ENCODE results near the gene MAPT.

The MAPT gene

GRCh38 chr17:45942284-45942683, 47.9 kb downstream of the MAPT start:
- Histone ChIP-seq H2BK15ac (ENCODE audit: low read depth, poor library complexity, severe bottlenecking) (no peak overlapping the region), H3K9me3 (ENCODE audit: control insufficient read depth, low read length) (no peaks in the 10 kb centered on the region), H3K4me2 (ENCODE audit: low read length, poor library complexity, severe bottlenecking) (no peak overlapping the region), H3K9ac (ENCODE audit: low read length) (no peak overlapping the region), H3K79me1 (replicated peaks; ENCODE audit: low read length, poor library complexity, severe bottlenecking) (no peaks in the 10 kb centered on the region), H3K18ac (ENCODE audit: low read depth in 1 of 2, low read length in 2 of 2) (peak overlapping the region in 1 of 2 experiments; percentile 56), H3K27me3 (ENCODE audit: control insufficient read depth in 1 of 2, insufficient read depth in 1 of 2, low read length in 2 of 2) (peaks cover 50 to 60% of the 10 kb centered on the region in 2 experiments), H3K4me3 (ENCODE audit: insufficient read depth in 1 of 2, low read depth in 1 of 2, low read length in 2 of 2) (no peak overlapping the region), H3K14ac (ENCODE audit: low read length in 2 of 2) (no peak overlapping the region), H3K36me3 (ENCODE audit: control insufficient read depth in 1 of 2, insufficient read depth in 2 of 2, low read depth in 1 of 2, low read length in 2 of 2) (no peaks in the 10 kb centered on the region), H4K91ac (ENCODE audit: low read length) (peak overlapping the region; percentile 66), H3K23ac (ENCODE audit: low read length in 2 of 2) (no peak overlapping the region), H4K8ac (ENCODE audit: low read length) (no peak overlapping the region), H2BK120ac (ENCODE audit: low read depth, low read length) (no peak overlapping the region), H3K27ac (ENCODE audit: low read length, poor library complexity, severe bottlenecking) (no peak overlapping the region), H2BK5ac (ENCODE audit: low read depth, low read length, poor library complexity, severe bottlenecking) (no peak overlapping the region), H2BK12ac (ENCODE audit: low read length in 2 of 2) (no peak overlapping the region), H2AFZ (ENCODE audit: low read depth, low read length) (no peak overlapping the region), H2AK5ac (ENCODE audit: low read length, severe bottlenecking) (no peak overlapping the region), H3K4me1 (ENCODE audit: control insufficient read depth, insufficient read depth, low read depth, low read length) (peaks cover 3% of the 10 kb centered on the region), H3K4ac (ENCODE audit: low read depth in 1 of 2, low read length in 2 of 2) (no peak overlapping the region)
- WGBS, result 79% methylated on average over 11 of the region's 11 CpGs
- DNase-seq, result no peak

- Histone ChIP-seq H3K27ac (ENCODE audit: low read length, poor library complexity, severe bottlenecking) (no peak overlapping the region), H3K23ac (ENCODE audit: low read length in 2 of 2) (no peak overlapping the region), H4K8ac (ENCODE audit: low read length) (no peak overlapping the region), H2AK5ac (ENCODE audit: low read length, severe bottlenecking) (no peak overlapping the region), H4K91ac (ENCODE audit: low read length) (peak overlapping the region; percentile 29), H3K27me3 (ENCODE audit: control insufficient read depth in 1 of 2, insufficient read depth in 1 of 2, low read length in 2 of 2) (peaks cover 52 to 55% of the 10 kb centered on the region in 2 experiments), H2AFZ (ENCODE audit: low read depth, low read length) (no peak overlapping the region), H3K18ac (ENCODE audit: low read depth in 1 of 2, low read length in 2 of 2) (no peak overlapping the region), H3K4me3 (ENCODE audit: insufficient read depth in 1 of 2, low read depth in 1 of 2, low read length in 2 of 2) (no peak overlapping the region), H2BK120ac (ENCODE audit: low read depth, low read length) (no peak overlapping the region), H3K9me3 (ENCODE audit: control insufficient read depth, low read length) (no peaks in the 10 kb centered on the region), H2BK15ac (ENCODE audit: low read depth, poor library complexity, severe bottlenecking) (peak overlapping the region; percentile 19), H3K14ac (ENCODE audit: low read length in 2 of 2) (no peak overlapping the region), H2BK12ac (ENCODE audit: low read length in 2 of 2) (no peak overlapping the region), H3K9ac (ENCODE audit: low read length) (no peak overlapping the region), H3K79me1 (replicated peaks; ENCODE audit: low read length, poor library complexity, severe bottlenecking) (no peaks in the 10 kb centered on the region), H3K4me1 (ENCODE audit: control insufficient read depth, insufficient read depth, low read depth, low read length) (peaks cover 5% of the 10 kb centered on the region), H3K36me3 (ENCODE audit: control insufficient read depth in 1 of 2, insufficient read depth in 2 of 2, low read depth in 1 of 2, low read length in 2 of 2) (no peaks in the 10 kb centered on the region), H2BK5ac (ENCODE audit: low read depth, low read length, poor library complexity, severe bottlenecking) (no peak overlapping the region), H3K4me2 (ENCODE audit: low read length, poor library complexity, severe bottlenecking) (no peak overlapping the region), H3K4ac (ENCODE audit: low read depth in 1 of 2, low read length in 2 of 2) (no peak overlapping the region)
- DNase-seq, result peak; percentile 14
- WGBS, result 91% methylated on average over 4 of the region's 4 CpGs
These were observed 52.5 kb downstream of the MAPT start for GRCh38 chr17:45946841-45947256.

- Histone ChIP-seq H2AK5ac (ENCODE audit: low read length, severe bottlenecking) (no peak overlapping the region), H3K27me3 (ENCODE audit: control insufficient read depth in 1 of 2, insufficient read depth in 1 of 2, low read length in 2 of 2) (peaks cover 44 to 46% of the 10 kb centered on the region in 2 experiments)
- WGBS, result 62% methylated on average over 2 of the region's 2 CpGs
These were observed 54.1 kb downstream of the MAPT start for GRCh38 chr17:45948498-45948880.

GRCh38 chr17:45948881-45949624, 54.7 kb downstream of the MAPT start:
- H2AK5ac ChIP-seq (ENCODE audit: low read length, severe bottlenecking), result no peak overlapping the region
- no peak overlapping the region for H4K91ac ChIP-seq (ENCODE audit: low read length)
- peak overlapping the region in 1 of 2 experiments; percentile 48 for H3K4me3 ChIP-seq (ENCODE audit: insufficient read depth in 1 of 2, low read depth in 1 of 2, low read length in 2 of 2)
- no peak overlapping the region for H2BK5ac ChIP-seq (ENCODE audit: low read depth, low read length, poor library complexity, severe bottlenecking)
- H3K4me1 ChIP-seq (ENCODE audit: control insufficient read depth, insufficient read depth, low read depth, low read length), result peaks cover 3% of the 10 kb centered on the region
- H3K4me2 ChIP-seq (ENCODE audit: low read length, poor library complexity, severe bottlenecking), result peak overlapping the region; percentile 61
- H2BK12ac ChIP-seq (ENCODE audit: low read length in 2 of 2), result no peak overlapping the region
- H2BK15ac ChIP-seq (ENCODE audit: low read depth, poor library complexity, severe bottlenecking), result peak overlapping the region; percentile 71
- peaks cover 39 to 43% of the 10 kb centered on the region in 2 experiments for H3K27me3 ChIP-seq (ENCODE audit: control insufficient read depth in 1 of 2, insufficient read depth in 1 of 2, low read length in 2 of 2)
- H3K4ac ChIP-seq (ENCODE audit: low read depth in 1 of 2, low read length in 2 of 2), result no peak overlapping the region
- 8% methylated on average over 33 of the region's 34 CpGs for WGBS
- no peaks in the 10 kb centered on the region for H3K36me3 ChIP-seq (ENCODE audit: control insufficient read depth in 1 of 2, insufficient read depth in 2 of 2, low read depth in 1 of 2, low read length in 2 of 2)
- H3K14ac ChIP-seq (ENCODE audit: low read length in 2 of 2), result no peak overlapping the region
- H2BK120ac ChIP-seq (ENCODE audit: low read depth, low read length), result peak overlapping the region; percentile 80
- H2AFZ ChIP-seq (ENCODE audit: low read depth, low read length), result peak overlapping the region; percentile 36
- H3K18ac ChIP-seq (ENCODE audit: low read depth in 1 of 2, low read length in 2 of 2), result peak overlapping the region in 1 of 2 experiments; percentile 81
- H3K27ac ChIP-seq (ENCODE audit: low read length, poor library complexity, severe bottlenecking), result no peak overlapping the region
- H3K9ac ChIP-seq (ENCODE audit: low read length), result peak overlapping the region; percentile 70
- H3K9me3 ChIP-seq (ENCODE audit: control insufficient read depth, low read length), result no peaks in the 10 kb centered on the region
- DNase-seq, result peak; percentile 76
- peak overlapping the region; percentile 62 for H4K8ac ChIP-seq (ENCODE audit: low read length)
- no peak overlapping the region for H3K23ac ChIP-seq (ENCODE audit: low read length in 2 of 2)
- no peaks in the 10 kb centered on the region for H3K79me1 ChIP-seq (replicated peaks; ENCODE audit: low read length, poor library complexity, severe bottlenecking)

More at GRCh38 chr17:45948498-45948880, 54.1 kb downstream of the MAPT start:
- H3K18ac ChIP-seq (ENCODE audit: low read depth in 1 of 2, low read length in 2 of 2), result peak overlapping the region in 1 of 2 experiments; percentile 81
- H3K23ac ChIP-seq (ENCODE audit: low read length in 2 of 2), result no peak overlapping the region
- H3K9me3 ChIP-seq (ENCODE audit: control insufficient read depth, low read length), result no peaks in the 10 kb centered on the region
- H4K8ac ChIP-seq (ENCODE audit: low read length), result peak overlapping the region; percentile 62
- no peak overlapping the region for H3K4me2 ChIP-seq (ENCODE audit: low read length, poor library complexity, severe bottlenecking)
- no peaks in the 10 kb centered on the region for H3K79me1 ChIP-seq (replicated peaks; ENCODE audit: low read length, poor library complexity, severe bottlenecking)
- H3K9ac ChIP-seq (ENCODE audit: low read length), result peak overlapping the region; percentile 70
- H2BK15ac ChIP-seq (ENCODE audit: low read depth, poor library complexity, severe bottlenecking), result no peak overlapping the region
- no peak overlapping the region for H2BK12ac ChIP-seq (ENCODE audit: low read length in 2 of 2)
- no peak overlapping the region for H3K14ac ChIP-seq (ENCODE audit: low read length in 2 of 2)
- no peak for DNase-seq
- peak overlapping the region in 1 of 2 experiments; percentile 48 for H3K4me3 ChIP-seq (ENCODE audit: insufficient read depth in 1 of 2, low read depth in 1 of 2, low read length in 2 of 2)
- H2BK120ac ChIP-seq (ENCODE audit: low read depth, low read length), result no peak overlapping the region
- no peak overlapping the region for H3K4ac ChIP-seq (ENCODE audit: low read depth in 1 of 2, low read length in 2 of 2)
- H3K36me3 ChIP-seq (ENCODE audit: control insufficient read depth in 1 of 2, insufficient read depth in 2 of 2, low read depth in 1 of 2, low read length in 2 of 2), result no peaks in the 10 kb centered on the region
- H2BK5ac ChIP-seq (ENCODE audit: low read depth, low read length, poor library complexity, severe bottlenecking), result no peak overlapping the region
- no peak overlapping the region for H3K27ac ChIP-seq (ENCODE audit: low read length, poor library complexity, severe bottlenecking)
- H4K91ac ChIP-seq (ENCODE audit: low read length), result no peak overlapping the region
- H2AFZ ChIP-seq (ENCODE audit: low read depth, low read length), result no peak overlapping the region
- H3K4me1 ChIP-seq (ENCODE audit: control insufficient read depth, insufficient read depth, low read depth, low read length), result peaks cover 3% of the 10 kb centered on the region
